ENCODE results near the gene EFHD2.

EFHD2 gene

GRCh38 chr1:15403962-15404580, 5.6 kb upstream of the EFHD2 start:
- DNase-seq (ENCODE audit: low read depth in 1 of 2, low spot score in 1 of 2) = no peak
- peaks cover 2% of the 10 kb centered on the region for H3K27me3 ChIP-seq (ENCODE audit: insufficient read depth, poor library complexity, severe bottlenecking)
- no peak overlapping the region for H3K4me3 ChIP-seq (replicated peaks; ENCODE audit: insufficient read depth, low read length)
- TF ChIP-seq SPI1 (IDR thresholded peaks at IDR 0.05; ENCODE audit: borderline replicate concordance, low read depth) (no peak), POLR2AphosphoS5 (IDR thresholded peaks at IDR 0.05; ENCODE audit: low read depth) (no peak), CTCF (IDR thresholded peaks at IDR 0.05; ENCODE audit: insufficient read depth, low read length) (no peak), REST (IDR thresholded peaks at IDR 0.05; ENCODE audit: insufficient replicate concordance, low read depth) (no peak)
- H3K27ac ChIP-seq (replicated peaks) = no peak overlapping the region

GRCh38 chr1:15405106-15405850, 4.4 kb upstream of the EFHD2 start:
- peaks cover 2% of the 10 kb centered on the region for H3K27me3 ChIP-seq (ENCODE audit: insufficient read depth, poor library complexity, severe bottlenecking)
- H3K27ac ChIP-seq (replicated peaks) = no peak overlapping the region
- no peak overlapping the region for H3K4me3 ChIP-seq (replicated peaks; ENCODE audit: insufficient read depth, low read length)
- TF ChIP-seq CTCF (IDR thresholded peaks at IDR 0.05; ENCODE audit: insufficient read depth, low read length) (no peak), GABPA (IDR thresholded peaks at IDR 0.05; ENCODE audit: low read depth) (no peak), SPI1 (IDR thresholded peaks at IDR 0.05; ENCODE audit: borderline replicate concordance, low read depth) (no peak), REST (IDR thresholded peaks at IDR 0.05; ENCODE audit: insufficient replicate concordance, low read depth) (no peak)
- DNase-seq (ENCODE audit: low read depth in 1 of 2, low spot score in 1 of 2) = no peak

GRCh38 chr1:15406614-15407559, 2.8 kb upstream of the EFHD2 start:
- Histone ChIP-seq H3K27ac (replicated peaks) (no peak overlapping the region), H3K27me3 (ENCODE audit: insufficient read depth, poor library complexity, severe bottlenecking) (peaks cover 2% of the 10 kb centered on the region), H3K4me3 (replicated peaks; ENCODE audit: insufficient read depth, low read length) (no peak overlapping the region)
- no peak for TF ChIP-seq REST (IDR thresholded peaks at IDR 0.05; ENCODE audit: insufficient replicate concordance, low read depth)
- TF ChIP-seq POLR2AphosphoS5 (IDR thresholded peaks at IDR 0.05; ENCODE audit: low read depth) = no peak
- no peak for TF ChIP-seq SPI1 (IDR thresholded peaks at IDR 0.05; ENCODE audit: borderline replicate concordance, low read depth)
- TF ChIP-seq GABPA (IDR thresholded peaks at IDR 0.05; ENCODE audit: low read depth) = no peak
- no peak for TF ChIP-seq CTCF (IDR thresholded peaks at IDR 0.05; ENCODE audit: insufficient read depth, low read length)
- DNase-seq (ENCODE audit: low read depth in 1 of 2, low spot score in 1 of 2) = no peak

Data from HL-60 (cell line).